GM13977 (cell line): ENCODE measurements around the gene PAM.

Source experiments
- DNase-seq: peaks from one replicate; pipeline ENCODE4 v3.0.0; 2012; ENCODE audit warnings: low spot score
- in situ Hi-C: fragments of 300-500 bp; cut with MboI; formaldehyde crosslinking; loops from one replicate; pipeline ENCODE4 v1.12.0; 2022; ENCODE audit warnings: low sequenced_read_pairs, low pct_unique_long_range_greater_than_20kb, mixed read lengths, inconsistent platforms; ENCODE audit not compliant: unreplicated experiment
- TF ChIP-seq, protein P1 (sequence below): IDR thresholded peaks from 2 replicates; pipeline ENCODE4 v1.5.1; 2012; ENCODE audit warnings: mild to moderate bottlenecking, control low read depth; ENCODE audit not compliant: insufficient read depth; ENCODE audit errors: extremely low read depth, missing control alignments

The PAM gene

DNA sequence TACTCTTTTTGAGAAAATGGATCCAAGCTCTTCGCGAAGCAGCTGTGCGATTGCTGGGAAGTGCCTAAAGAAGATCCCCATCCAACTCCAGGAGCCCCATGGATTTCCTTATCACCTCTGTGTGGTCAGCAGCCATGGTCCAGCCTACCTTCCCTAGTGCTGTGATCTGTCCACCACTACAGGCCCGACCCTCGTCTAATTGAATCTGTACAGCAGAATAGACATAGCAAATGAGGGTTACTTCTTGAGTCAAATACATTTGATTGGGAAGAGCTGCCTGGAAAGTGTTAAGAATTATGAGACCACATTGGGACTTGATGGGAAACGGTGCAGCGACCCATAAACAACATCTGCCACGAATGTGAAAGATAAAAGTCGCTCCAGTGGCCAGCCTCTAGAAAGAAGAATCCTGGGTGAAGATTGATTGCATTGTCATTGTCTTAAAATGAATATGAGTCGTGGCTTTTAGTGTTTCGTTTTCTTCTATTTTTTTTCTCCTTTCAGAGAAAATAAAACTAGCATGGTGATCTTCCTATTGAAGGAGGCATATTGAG lies 118.4 kb downstream of the PAM start:
- DNase-seq = no peak
- in situ Hi-C loops = no loop called here
- TF ChIP-seq, protein P1, sequence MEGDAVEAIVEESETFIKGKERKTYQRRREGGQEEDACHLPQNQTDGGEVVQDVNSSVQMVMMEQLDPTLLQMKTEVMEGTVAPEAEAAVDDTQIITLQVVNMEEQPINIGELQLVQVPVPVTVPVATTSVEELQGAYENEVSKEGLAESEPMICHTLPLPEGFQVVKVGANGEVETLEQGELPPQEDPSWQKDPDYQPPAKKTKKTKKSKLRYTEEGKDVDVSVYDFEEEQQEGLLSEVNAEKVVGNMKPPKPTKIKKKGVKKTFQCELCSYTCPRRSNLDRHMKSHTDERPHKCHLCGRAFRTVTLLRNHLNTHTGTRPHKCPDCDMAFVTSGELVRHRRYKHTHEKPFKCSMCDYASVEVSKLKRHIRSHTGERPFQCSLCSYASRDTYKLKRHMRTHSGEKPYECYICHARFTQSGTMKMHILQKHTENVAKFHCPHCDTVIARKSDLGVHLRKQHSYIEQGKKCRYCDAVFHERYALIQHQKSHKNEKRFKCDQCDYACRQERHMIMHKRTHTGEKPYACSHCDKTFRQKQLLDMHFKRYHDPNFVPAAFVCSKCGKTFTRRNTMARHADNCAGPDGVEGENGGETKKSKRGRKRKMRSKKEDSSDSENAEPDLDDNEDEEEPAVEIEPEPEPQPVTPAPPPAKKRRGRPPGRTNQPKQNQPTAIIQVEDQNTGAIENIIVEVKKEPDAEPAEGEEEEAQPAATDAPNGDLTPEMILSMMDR = no peak

DNA sequence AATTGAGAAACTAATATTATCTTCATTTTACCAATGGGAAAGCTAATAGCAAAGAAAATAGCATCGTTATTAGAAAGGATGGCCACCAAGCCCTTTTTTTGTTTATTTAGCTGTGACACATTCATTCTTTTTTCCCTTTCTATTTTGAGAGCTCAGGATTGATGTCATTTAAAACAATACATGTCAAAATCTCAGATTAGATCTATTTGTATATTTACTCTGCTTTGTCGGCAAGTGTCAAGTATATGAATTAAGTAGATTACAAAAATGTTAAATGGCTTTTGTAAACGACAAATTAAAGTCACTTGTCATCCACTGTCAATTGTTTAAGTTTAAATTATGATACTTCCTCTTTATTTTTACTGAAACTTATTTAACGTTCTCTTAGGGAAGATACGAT lies 118.9 kb downstream of the PAM start:
- in situ Hi-C loops = no loop called here
- DNase-seq = no peak
- TF ChIP-seq, protein P1 = no peak

DNA sequence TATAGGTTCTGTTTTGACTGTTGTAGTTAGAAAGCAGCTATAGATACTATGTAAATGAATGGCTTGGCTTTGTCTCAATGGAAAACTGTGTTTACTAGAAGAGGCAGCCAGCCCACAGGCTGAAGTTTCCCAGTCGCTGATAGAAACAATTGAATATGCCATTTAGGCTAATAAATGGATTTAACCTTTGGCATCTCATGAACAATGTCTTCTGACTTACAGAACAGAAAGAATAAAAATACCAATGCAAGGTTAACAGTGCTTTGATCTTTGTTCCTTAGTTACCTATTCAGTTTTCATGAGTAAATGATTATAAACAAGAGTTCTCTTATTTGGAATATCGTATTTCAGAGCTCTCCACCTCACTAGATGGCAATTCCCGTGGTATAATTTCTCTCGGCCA lies 120.6 kb downstream of the PAM start:
- TF ChIP-seq, protein P1 = no peak
- DNase-seq = no peak
- in situ Hi-C loops = no loop called here

DNA sequence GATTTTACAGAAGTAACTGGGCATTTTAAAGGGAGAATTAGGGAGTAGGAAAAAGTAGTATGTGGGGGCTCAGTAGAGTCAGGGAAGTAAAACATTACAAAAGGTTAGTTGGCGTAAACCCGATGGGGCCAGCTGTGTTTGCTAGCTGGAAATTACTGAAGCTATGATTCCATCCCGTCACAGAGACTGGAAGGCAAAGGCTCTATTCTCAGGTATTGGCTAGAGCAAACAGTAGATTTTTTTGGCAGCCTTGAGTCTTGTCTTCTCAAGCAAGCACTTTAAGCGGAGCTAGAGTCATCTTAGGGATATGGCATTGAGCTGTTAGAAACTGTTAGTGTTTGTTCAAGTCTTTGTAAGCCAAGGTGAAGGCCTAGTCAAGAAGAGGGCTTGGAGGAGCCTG lies 121.5 kb downstream of the PAM start:
- TF ChIP-seq, protein P1 = no peak
- in situ Hi-C loops = no loop called here
- DNase-seq = no peak

DNA sequence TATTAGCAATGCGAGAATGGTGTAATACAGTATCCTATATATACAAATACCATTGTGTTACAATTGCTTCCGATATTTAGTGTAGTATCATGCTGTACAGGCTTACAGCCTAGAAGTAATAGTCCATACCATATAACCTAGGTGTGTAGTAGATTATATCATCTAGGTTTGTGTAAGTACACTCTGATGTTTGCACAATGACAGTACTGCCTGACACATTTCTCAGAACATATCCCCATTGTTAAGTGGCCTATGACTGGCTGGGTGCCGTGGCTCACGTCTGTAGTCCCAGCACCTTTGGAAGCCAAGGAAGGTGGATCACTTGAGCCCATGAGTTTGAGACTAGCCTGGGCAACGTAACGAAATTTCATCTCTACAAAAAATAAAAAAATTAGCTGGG lies 124.6 kb downstream of the PAM start:
- no peak for DNase-seq
- in situ Hi-C loops = no loop called here
- TF ChIP-seq, protein P1 = no peak

DNA sequence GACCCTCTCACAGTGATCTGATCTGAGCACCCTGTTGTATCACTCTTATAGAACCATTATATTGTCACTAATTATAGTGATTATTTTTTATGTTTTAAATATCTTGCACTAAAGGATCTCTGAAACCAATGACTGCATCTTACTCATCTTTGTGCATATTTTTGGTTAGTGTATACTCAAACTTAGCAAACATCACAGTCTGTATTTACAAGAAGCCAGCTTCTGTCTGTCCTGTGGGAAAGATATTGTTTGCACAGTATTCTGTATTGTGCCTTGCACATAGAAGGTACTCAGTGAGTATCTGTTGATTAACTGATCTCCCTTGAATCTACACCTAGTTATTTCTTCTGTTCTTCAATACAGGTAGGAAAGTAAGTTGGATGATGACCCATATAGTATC lies 131.5 kb downstream of the PAM start:
- TF ChIP-seq, protein P1 = no peak
- in situ Hi-C loops = no loop called here

DNA sequence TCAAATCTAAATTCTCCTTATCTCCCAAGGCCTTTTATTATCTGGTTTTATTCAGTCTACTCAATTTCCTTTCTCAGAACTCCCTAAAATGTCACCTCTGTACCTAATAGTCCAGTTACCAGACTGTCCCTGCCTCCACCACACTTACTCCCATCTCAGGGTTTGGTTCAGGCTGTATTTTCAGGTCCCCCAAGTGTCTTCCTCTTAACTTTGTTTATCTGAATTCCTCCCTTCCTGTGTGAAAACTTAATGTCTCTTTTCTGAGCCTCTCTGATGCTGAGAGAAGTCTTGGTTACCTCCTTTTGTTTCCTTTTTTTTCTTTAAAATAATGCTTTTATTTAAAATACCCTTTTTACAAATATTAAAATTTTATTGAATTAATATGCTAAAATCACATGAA lies 133.4 kb downstream of the PAM start:
- TF ChIP-seq, protein P1 = no peak
- no peak for DNase-seq
- in situ Hi-C loops = no loop called here

More for the DNA sequence above, 131.5 kb downstream of the PAM start:
- DNase-seq = no peak
